Measurements from ENCODE around the gene FAM217B.
"Not testable (repeated sequence)": the region's sequence is repeated elsewhere in the genome, so short reads cannot be mapped to it uniquely, and the experiment has no call there.

Gene FAM217B

DNA sequence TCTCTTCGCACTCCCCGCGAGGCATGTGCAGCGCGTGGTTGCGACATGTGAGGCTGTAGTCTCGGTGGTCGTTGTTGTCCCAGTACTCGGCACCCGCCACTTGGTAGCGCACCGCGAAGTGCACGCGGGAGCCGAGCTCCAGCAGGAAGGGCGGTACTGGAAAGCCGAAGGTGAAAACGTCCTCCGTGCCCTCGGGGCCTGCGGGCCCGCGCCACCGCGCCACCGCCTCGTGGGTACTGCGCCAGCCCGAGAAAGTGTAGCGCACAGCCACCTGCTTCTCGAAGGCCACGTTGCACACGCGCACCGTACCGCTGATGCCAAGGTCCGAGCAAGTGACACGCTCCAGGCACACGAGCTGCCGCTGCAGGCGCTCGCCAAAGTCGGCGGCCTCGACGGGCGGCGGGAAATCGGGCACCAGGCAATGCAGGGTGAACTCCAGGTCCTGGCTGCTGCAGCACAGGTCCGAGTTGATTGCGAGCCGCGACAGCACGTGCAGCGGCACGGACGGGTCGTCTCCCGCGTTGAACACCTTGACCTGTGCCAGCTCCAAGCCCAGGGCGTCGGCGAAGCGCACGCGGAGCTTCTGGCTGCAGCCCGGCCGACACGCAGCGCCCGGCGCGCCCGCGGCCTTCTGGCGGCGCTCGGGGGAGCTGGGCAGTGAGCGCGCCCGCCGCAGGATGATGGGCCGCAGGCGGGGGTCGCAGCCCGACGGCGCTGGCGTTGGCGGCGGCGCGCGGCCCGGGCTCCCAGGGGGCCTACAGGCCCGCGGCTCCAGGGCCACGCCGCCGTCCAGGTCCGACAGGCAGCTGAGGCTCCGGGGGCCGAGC is 924 bp upstream of the FAM217B start:
- DNase-seq (ENCODE audit: low read depth), result no peak

GRCh38 chr20:59939879-59940128 is 385 bp upstream of the FAM217B start:
- DNase-seq (ENCODE audit: low read depth), result no peak

- no peak for DNase-seq (ENCODE audit: low read depth)
Measured at GRCh38 chr20:59940956-59941294, 736 bp downstream of the FAM217B start.

GRCh38 chr20:59942245-59942644 is 2.1 kb downstream of the FAM217B start:
- DNase-seq (ENCODE audit: low read depth), result no peak

DNA sequence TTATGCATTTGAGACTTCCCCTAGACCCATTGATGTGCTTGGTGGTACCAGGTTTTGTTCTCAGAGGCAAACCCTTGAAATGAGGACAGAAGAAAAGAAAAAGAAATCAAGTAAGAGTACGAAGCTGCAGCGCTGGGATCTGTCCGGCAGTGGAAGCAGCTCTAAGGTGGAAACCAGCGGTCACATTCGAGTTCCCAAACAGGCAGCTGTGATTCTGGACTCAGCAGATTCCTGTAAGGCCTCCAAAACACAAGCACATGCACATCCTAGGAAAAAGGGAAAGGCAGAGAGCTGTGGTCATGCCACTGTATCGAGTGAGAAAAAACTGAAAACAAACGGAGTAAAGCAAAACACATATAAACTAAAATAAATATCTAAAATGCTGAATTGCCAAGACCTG is 4.5 kb downstream of the FAM217B start:
- no peak for DNase-seq (ENCODE audit: low read depth)

DNA sequence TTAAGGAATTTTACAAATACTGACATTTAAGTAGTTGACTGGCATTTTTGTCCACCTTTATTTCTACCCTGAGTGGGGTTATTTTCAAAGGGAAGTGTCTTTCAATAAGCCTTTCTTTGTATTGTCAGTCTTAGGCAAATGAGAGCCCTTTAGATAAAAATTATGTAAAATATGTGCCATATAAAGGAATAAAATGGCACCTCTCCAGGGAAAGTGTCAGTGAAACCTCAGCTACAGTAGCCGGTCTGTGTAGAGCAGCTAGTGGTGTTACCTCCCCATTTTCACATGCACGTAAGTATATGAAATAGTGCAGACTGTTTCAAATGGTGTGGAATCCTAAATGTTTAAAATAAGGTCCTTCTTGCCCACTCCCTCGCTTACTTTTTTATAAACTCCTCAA is 5.0 kb downstream of the FAM217B start:
- DNase-seq (ENCODE audit: low read depth), result no peak

- no peak for DNase-seq (ENCODE audit: low read depth)
Measured at GRCh38 chr20:59945731-59946130, 5.5 kb downstream of the FAM217B start.

DNA sequence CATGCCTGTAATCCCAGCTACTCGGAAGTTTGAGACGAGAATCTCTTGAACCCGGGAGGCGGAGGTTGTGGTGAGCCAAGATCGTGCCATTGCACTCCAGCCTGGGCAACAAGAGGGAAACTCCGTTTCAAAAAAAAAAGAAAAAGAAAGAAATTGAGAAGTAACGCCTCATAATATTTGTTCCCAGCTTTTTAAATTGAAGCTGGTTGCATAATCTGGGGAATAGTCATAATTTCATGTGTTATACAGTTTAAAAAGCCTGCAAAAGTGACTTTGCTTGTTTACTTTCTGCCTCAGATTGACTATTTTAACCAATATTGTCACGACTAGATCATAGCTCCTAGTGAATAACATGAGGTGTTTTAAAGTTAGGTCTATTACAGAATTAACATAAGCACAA is 7.2 kb downstream of the FAM217B start:
- DNase-seq (ENCODE audit: low read depth), result no peak

GRCh38 chr20:59948212-59948611 is 8.0 kb downstream of the FAM217B start:
- no peak for DNase-seq (ENCODE audit: low read depth)

GRCh38 chr20:59948828-59949720 is 8.9 kb downstream of the FAM217B start:
- DNase-seq (ENCODE audit: low read depth), result no peak

GRCh38 chr20:59949911-59950310 is 9.7 kb downstream of the FAM217B start:
- DNase-seq (ENCODE audit: low read depth), result no peak

DNA sequence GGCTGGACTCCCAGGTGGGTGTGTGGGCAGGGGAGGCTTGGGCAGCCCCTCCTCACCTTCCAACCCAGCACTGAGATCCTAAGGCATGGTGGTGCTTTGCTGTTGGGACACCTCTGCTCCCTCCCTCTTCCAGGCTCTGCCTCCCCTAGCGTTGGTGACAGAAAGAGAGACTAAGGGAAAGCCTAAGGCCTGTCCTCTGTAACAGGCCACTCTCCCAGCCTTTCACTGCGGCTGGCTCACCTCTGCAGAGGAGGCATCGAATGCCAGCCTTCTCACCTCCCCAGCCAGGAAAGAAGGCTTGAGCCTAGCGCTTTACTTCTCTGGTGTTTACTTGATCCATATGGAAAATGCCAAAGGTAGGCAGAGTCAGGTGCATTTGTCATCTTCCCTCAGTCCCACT is 14.5 kb downstream of the FAM217B start:
- no peak for DNase-seq (ENCODE audit: low read depth)

DNA sequence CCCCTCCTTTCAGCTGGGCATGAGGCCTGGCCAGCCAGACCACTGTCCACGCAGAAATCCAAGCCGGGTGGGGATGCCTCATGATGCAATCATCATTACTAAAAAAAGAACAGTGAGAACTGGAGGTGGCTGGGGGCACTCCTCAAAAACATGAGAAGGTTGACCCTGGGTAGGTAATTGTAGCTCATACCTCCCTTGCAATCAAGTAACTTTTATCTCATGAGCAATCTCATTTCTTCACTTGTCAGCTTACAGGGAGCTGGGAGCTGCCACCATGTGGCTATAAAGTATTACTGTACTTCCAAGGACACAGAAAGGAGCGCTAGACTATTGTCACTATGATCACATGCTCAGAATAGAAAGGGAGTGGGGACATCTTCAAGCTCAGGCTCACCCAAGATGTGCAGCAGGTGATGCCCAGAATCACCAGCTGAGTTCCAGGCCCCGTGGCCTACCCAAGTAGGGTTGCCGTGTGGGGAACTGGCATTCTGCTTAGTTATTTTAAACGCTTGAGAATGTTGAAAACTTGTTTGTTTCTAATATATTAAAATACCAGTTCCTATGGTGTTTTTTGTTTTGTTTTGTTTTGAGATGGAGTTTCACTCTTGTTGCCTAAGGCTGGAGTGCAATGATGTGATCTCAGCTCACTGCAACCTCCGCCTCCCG is 15.1 kb downstream of the FAM217B start:
- no peak for DNase-seq (ENCODE audit: low read depth)

DNA sequence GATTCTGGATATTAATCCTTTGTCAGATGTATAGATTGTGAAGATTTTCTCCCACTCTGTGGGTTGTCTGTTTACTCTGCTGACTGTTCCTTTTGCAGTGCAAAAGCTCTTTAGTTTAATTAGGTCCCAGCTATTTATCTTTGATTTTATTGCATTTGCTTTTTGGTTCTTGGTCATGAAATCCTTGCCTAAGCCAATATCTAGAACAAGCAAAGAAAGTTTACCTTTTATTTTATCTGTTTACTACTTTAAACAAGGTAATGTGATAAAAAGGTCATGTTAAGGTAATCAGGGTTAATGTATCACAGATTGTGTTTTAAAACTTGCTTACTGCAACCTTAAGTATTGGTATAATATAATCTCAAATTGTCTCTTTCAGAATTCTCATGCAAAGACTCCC is 17.4 kb downstream of the FAM217B start:
- not testable (repeated sequence) for DNase-seq (ENCODE audit: low read depth)

- no peak for DNase-seq (ENCODE audit: low read depth)
Measured at GRCh38 chr20:59958123-59958522, 17.9 kb downstream of the FAM217B start, which contains the start of gene CDH26. CDH26 (plus strand) TSS chr20:59958423; CDS start chr20:59958727, 304 bp downstream.

GRCh38 chr20:59958626-59959025 is 18.4 kb downstream of the FAM217B start:
- DNase-seq (ENCODE audit: low read depth), result no peak

DNA sequence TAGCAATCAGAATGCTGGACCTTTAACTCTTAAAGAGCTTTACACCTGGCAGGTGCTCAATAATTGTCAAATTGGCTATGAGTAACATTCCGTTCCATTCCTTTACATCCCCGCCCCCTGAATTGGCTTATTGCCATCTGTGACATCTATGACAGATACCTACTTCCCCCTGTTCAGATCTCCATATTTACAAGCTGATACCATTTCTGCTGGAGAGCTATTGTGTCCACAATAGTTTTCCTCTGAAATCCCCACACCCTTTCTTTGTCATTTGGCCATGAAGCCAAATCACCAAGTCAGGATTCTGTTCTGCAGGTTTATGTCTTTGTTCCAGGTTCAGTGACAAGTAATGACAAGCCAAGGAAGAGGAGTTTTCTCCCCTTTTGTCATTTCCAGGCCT is 21.2 kb downstream of the FAM217B start:
- DNase-seq (ENCODE audit: low read depth), result no peak

GRCh38 chr20:59962155-59962554 is 22.0 kb downstream of the FAM217B start:
- no peak for DNase-seq (ENCODE audit: low read depth)

- DNase-seq (ENCODE audit: low read depth), result no peak
Measured at GRCh38 chr20:59966428-59966827, 26.2 kb downstream of the FAM217B start.

GRCh38 chr20:59971428-59971827 is 31.2 kb downstream of the FAM217B start:
- DNase-seq (ENCODE audit: low read depth), result no peak

- DNase-seq (ENCODE audit: low read depth), result no peak
Measured at GRCh38 chr20:59972037-59972801, 32.0 kb downstream of the FAM217B start.

DNA sequence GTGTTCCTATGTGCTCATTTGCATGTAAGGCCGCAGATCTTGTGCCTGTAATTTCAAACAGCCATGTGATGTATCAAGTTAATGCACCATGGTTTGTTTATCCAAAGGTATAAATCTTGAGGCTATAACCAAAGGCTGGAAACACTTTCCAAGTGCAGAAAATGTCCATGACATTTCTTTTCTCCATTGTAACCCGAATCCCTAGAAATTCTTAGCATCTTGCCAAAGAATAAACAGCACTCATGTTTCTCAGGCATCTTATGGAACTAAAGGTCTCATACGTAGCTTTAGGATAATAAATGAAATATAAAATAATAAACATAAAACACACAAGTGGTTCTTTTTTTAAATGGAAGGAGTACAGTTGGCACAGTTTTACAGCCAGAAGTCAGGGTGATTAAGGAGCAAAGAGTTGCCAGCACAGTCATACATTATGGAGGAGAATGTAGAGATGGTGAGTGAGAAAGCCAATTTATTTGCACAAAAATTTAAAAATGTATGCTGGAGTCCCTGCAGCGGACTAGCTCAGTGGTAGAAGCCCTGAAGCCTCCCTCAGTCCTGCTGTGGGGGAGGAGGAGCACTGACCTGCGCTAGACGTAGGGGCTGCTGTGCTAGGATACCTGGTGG is 36.1 kb downstream of the FAM217B start:
- DNase-seq (ENCODE audit: low read depth), result no peak

Data from GM04503 (cell line).